ENCODE data around the gene CNFN.

GRCh38 chr19:42435316-42435715 lies 45.2 kb upstream of the CNFN start:
- TF ChIP-seq POLR2A (IDR thresholded peaks at IDR 0.05; ENCODE audit: extremely low read depth, insufficient read length) (no peak), MYC (IDR thresholded peaks at IDR 0.05; ENCODE audit: low read depth, low read length) (no peak)
- TF ChIP-seq, protein P1, sequence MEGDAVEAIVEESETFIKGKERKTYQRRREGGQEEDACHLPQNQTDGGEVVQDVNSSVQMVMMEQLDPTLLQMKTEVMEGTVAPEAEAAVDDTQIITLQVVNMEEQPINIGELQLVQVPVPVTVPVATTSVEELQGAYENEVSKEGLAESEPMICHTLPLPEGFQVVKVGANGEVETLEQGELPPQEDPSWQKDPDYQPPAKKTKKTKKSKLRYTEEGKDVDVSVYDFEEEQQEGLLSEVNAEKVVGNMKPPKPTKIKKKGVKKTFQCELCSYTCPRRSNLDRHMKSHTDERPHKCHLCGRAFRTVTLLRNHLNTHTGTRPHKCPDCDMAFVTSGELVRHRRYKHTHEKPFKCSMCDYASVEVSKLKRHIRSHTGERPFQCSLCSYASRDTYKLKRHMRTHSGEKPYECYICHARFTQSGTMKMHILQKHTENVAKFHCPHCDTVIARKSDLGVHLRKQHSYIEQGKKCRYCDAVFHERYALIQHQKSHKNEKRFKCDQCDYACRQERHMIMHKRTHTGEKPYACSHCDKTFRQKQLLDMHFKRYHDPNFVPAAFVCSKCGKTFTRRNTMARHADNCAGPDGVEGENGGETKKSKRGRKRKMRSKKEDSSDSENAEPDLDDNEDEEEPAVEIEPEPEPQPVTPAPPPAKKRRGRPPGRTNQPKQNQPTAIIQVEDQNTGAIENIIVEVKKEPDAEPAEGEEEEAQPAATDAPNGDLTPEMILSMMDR (IDR thresholded peaks at IDR 0.05; ENCODE audit: low read depth, low read length), result no peak
- TF ChIP-seq, protein P2, sequence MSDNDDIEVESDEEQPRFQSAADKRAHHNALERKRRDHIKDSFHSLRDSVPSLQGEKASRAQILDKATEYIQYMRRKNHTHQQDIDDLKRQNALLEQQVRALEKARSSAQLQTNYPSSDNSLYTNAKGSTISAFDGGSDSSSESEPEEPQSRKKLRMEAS (IDR thresholded peaks at IDR 0.05; ENCODE audit: low read depth, low read length), result no peak
